ENCODE measurements around the gene PLCB3.

PLCB3 gene

DNA sequence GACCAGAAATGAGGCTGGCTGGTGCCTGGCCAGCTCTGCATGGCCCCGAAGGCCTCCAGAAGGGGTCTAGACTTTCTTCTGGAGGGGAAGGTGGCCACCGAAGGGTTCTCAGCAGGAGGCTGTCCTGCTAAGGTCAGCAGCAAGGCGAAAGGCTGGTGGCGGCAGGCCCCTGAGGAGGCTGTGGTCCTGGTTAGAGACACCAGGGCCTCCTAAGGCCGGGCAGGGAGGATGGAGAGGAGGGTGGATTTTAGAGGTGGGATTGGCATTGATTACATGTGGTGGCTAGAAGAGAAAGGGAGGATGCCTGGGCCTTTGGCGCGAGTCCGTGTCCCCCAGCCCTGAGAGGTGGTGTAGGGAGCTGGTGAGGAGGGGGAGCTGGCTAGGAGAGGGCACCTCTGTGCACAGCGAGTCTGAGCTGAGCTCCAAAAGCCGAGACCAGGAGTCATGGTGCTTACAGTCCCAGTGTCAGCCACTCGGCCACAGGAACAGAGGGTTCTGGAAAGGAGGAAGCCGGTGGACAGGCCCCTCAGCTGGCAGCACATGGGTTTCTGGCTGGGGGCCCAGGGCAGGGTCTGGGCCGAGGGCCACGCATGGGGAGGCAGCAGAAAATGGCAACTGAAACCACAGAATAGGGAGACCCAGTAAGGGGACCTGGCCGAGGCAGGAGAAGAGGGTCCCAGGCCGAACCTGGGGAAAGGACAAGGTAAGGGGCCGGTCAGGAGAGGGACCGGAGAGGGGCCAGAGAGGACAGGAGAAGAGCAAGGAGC is 42.4 kb upstream of the PLCB3 start:
- H3K27me3 ChIP-seq (replicated peaks; ENCODE audit: control insufficient read depth, insufficient read depth, low read length, poor library complexity, severe bottlenecking): no peaks in the 10 kb centered on the region
- H3K27ac ChIP-seq (ENCODE audit: insufficient read depth, low read length, poor library complexity, severe bottlenecking): peak overlapping the region; percentile 81
- peaks cover 43% of the 10 kb centered on the region for H3K4me1 ChIP-seq (ENCODE audit: control insufficient read depth, insufficient read depth, low read length, poor library complexity, severe bottlenecking)
- H3K36me3 ChIP-seq (ENCODE audit: control insufficient read depth, insufficient read depth, low read length): peaks cover 35% of the 10 kb centered on the region
- DNase-seq: no peak
- H3K4me3 ChIP-seq (ENCODE audit: insufficient read depth, low read depth, low read length, poor library complexity, severe bottlenecking): no peak overlapping the region
- no peaks in the 10 kb centered on the region for H3K9me3 ChIP-seq (ENCODE audit: control insufficient read depth, low read length)

DNA sequence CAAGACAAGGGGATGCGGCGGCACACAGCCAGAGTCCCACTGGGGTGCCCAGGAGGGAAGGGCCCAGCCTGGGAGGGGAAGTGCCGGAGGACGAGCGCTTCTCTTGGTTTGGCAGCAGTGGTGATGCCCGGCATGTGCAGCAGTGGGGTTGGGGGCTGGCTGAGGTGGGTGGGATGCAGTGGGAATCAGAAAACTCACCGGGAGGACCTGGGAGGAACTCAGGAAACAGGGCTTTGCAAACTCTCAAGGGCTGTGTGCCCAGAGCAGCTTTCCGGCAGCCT is 41.8 kb upstream of the PLCB3 start:
- H3K27me3 ChIP-seq (replicated peaks; ENCODE audit: control insufficient read depth, insufficient read depth, low read length, poor library complexity, severe bottlenecking): no peaks in the 10 kb centered on the region
- no peak overlapping the region for H3K27ac ChIP-seq (ENCODE audit: insufficient read depth, low read length, poor library complexity, severe bottlenecking)
- H3K4me1 ChIP-seq (ENCODE audit: control insufficient read depth, insufficient read depth, low read length, poor library complexity, severe bottlenecking): peaks cover 38% of the 10 kb centered on the region
- H3K4me3 ChIP-seq (ENCODE audit: insufficient read depth, low read depth, low read length, poor library complexity, severe bottlenecking): no peak overlapping the region
- no peaks in the 10 kb centered on the region for H3K9me3 ChIP-seq (ENCODE audit: control insufficient read depth, low read length)
- H3K36me3 ChIP-seq (ENCODE audit: control insufficient read depth, insufficient read depth, low read length): peaks cover 32% of the 10 kb centered on the region
- no peak for DNase-seq

DNA sequence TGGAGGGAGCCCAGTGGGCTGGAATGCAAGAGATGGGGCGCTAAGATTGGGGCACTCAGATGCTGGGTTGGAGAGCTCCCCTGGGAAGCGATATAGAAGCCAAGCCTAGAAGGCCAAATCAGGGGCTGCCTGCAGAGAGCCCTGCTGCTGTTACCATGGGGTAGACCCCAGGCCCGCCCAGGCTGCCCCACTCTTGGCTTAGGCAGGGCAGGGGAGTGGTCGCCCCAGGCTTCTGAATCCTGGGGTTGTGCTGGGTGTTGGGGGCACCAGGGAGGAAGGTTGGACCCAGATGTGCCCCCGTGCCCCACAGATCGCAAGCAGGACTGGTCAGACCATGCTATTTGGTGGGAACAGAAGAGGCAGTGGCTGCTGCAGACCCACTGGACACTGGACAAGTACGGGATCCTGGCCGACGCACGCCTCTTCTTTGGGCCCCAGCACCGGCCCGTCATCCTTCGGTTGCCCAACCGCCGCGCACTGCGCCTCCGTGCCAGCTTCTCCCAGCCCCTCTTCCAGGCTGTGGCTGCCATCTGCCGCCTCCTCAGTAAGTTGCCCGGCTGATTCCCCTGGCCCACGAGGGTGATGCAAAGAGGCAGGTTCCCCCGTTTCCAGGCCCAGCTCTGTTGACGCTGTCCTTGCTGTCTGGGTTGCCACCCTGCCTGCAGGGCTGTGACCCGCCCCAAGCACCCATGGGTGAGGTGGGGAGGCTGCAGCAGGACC is 40.9 kb upstream of the PLCB3 start:
- Histone ChIP-seq H3K9me3 (ENCODE audit: control insufficient read depth, low read length) (no peaks in the 10 kb centered on the region), H3K27me3 (replicated peaks; ENCODE audit: control insufficient read depth, insufficient read depth, low read length, poor library complexity, severe bottlenecking) (no peaks in the 10 kb centered on the region), H3K36me3 (ENCODE audit: control insufficient read depth, insufficient read depth, low read length) (peaks cover 32% of the 10 kb centered on the region), H3K27ac (ENCODE audit: insufficient read depth, low read length, poor library complexity, severe bottlenecking) (no peak overlapping the region), H3K4me1 (ENCODE audit: control insufficient read depth, insufficient read depth, low read length, poor library complexity, severe bottlenecking) (peaks cover 33% of the 10 kb centered on the region), H3K4me3 (ENCODE audit: insufficient read depth, low read depth, low read length, poor library complexity, severe bottlenecking) (no peak overlapping the region)
- no peak for DNase-seq

DNA sequence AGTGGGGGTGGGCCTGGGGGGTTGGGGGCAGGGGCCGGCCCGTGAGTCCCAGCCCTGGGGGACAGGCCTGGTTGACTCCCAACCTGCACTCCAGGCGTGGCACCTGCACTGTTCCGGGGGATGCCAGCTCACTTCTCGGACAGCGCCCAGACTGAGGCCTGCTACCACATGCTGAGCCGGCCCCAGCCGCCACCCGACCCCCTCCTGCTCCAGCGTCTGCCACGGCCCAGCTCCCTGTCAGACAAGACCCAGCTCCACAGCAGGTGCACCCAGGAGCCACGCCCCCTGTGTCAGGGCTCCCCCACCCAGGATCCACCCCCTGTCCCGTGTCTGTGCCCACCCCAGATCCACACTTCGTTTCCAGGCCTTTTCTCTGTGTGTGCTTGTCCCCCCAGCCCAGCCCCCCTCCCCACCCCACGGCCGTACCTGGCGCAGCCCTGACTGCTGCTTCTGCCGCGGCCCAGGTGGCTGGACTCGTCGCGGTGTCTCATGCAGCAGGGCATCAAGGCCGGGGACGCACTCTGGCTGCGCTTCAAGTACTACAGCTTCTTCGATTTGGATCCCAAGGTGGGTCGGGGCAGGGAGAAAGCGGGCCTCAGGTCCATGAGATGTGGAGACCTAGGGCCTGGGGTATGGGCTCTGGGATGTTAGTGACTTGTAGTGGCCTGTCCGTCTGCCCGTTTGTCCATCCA is 40.0 kb upstream of the PLCB3 start:
- no peak for DNase-seq
- Histone ChIP-seq H3K27me3 (replicated peaks; ENCODE audit: control insufficient read depth, insufficient read depth, low read length, poor library complexity, severe bottlenecking) (no peaks in the 10 kb centered on the region), H3K4me3 (ENCODE audit: insufficient read depth, low read depth, low read length, poor library complexity, severe bottlenecking) (no peak overlapping the region), H3K36me3 (ENCODE audit: control insufficient read depth, insufficient read depth, low read length) (peaks cover 37% of the 10 kb centered on the region), H3K9me3 (ENCODE audit: control insufficient read depth, low read length) (no peaks in the 10 kb centered on the region), H3K4me1 (ENCODE audit: control insufficient read depth, insufficient read depth, low read length, poor library complexity, severe bottlenecking) (peaks cover 25% of the 10 kb centered on the region), H3K27ac (ENCODE audit: insufficient read depth, low read length, poor library complexity, severe bottlenecking) (no peak overlapping the region)

DNA sequence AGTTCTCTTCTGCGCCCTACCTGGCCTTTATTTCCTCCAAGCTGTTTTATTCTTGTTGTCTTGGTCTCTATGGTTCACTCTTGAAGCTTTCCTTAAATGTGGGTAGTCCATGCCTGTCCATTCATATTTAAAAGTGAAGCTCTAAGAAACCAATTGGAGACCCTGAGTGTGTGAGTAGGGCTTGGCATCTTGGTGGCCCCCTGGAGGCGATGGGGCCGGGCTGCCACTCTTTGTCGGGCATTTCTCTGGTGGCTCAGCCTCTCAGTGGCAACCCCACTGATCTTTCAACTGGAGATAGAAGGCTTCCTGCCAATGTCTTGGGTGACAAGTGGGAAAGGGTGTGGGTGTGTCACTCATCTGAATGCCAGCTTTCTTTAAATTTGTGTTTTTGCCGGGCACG is 34.5 kb upstream of the PLCB3 start:
- peaks cover 47% of the 10 kb centered on the region for H3K36me3 ChIP-seq (ENCODE audit: control insufficient read depth, insufficient read depth, low read length)
- no peak overlapping the region for H3K27ac ChIP-seq (ENCODE audit: insufficient read depth, low read length, poor library complexity, severe bottlenecking)
- H3K4me3 ChIP-seq (ENCODE audit: insufficient read depth, low read depth, low read length, poor library complexity, severe bottlenecking): no peak overlapping the region
- H3K27me3 ChIP-seq (replicated peaks; ENCODE audit: control insufficient read depth, insufficient read depth, low read length, poor library complexity, severe bottlenecking): no peaks in the 10 kb centered on the region
- no peaks in the 10 kb centered on the region for H3K4me1 ChIP-seq (ENCODE audit: control insufficient read depth, insufficient read depth, low read length, poor library complexity, severe bottlenecking)
- DNase-seq: no peak
- H3K9me3 ChIP-seq (ENCODE audit: control insufficient read depth, low read length): no peaks in the 10 kb centered on the region

DNA sequence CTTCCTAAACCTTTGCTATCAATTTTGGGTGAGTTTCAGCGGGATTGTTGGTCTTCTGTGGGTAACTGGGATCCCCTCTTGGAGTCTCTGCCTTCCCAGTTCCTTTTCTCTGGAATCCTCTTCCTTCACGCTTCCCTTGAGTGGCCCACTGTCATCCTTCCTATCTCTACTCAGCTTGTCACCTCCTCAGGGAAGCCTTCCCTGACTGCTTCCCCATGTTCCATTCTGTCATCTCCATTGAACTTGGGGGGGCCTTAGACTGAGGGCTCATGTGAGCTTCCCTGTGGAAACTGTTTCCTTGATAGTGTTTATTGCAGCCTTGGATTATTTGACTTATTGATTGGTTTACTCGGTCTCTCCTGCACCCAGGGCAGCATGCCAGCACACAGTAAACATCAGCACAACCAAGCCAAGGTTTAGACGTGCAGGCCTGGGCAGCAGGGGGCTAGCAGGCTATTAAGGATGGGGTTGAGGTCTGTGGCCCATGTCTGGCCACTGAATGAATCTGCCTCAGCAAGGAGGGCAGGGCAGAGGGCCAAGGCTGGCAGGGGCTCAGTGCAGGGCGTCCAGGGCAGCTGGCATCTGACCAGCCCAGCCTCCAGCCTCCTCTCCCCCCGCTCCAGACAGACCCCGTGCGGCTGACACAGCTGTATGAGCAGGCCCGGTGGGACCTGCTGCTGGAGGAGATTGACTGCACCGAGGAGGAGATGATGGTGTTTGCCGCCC is 32.5 kb upstream of the PLCB3 start:
- H3K27ac ChIP-seq (ENCODE audit: insufficient read depth, low read length, poor library complexity, severe bottlenecking): peak overlapping the region; percentile 21
- no peak overlapping the region for H3K4me3 ChIP-seq (ENCODE audit: insufficient read depth, low read depth, low read length, poor library complexity, severe bottlenecking)
- no peaks in the 10 kb centered on the region for H3K4me1 ChIP-seq (ENCODE audit: control insufficient read depth, insufficient read depth, low read length, poor library complexity, severe bottlenecking)
- DNase-seq: no peak
- peaks cover 50% of the 10 kb centered on the region for H3K36me3 ChIP-seq (ENCODE audit: control insufficient read depth, insufficient read depth, low read length)
- H3K27me3 ChIP-seq (replicated peaks; ENCODE audit: control insufficient read depth, insufficient read depth, low read length, poor library complexity, severe bottlenecking): no peaks in the 10 kb centered on the region
- H3K9me3 ChIP-seq (ENCODE audit: control insufficient read depth, low read length): no peaks in the 10 kb centered on the region

DNA sequence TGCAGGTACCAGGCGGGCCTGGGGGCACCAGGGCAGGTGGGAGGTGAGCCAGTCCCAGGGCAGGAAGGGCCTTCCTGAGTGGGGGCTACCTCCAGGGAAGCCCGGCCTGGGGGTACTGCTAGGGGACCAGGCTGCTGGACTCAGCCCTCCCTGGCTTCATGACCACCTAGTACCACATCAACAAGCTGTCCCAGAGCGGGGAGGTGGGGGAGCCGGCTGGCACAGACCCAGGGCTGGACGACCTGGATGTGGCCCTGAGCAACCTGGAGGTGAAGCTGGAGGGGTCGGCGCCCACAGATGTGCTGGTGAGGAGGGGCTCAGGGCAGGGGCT is 32.0 kb upstream of the PLCB3 start:
- H3K4me3 ChIP-seq (ENCODE audit: insufficient read depth, low read depth, low read length, poor library complexity, severe bottlenecking): no peak overlapping the region
- no peaks in the 10 kb centered on the region for H3K4me1 ChIP-seq (ENCODE audit: control insufficient read depth, insufficient read depth, low read length, poor library complexity, severe bottlenecking)
- H3K9me3 ChIP-seq (ENCODE audit: control insufficient read depth, low read length): no peaks in the 10 kb centered on the region
- no peak for DNase-seq
- no peak overlapping the region for H3K27ac ChIP-seq (ENCODE audit: insufficient read depth, low read length, poor library complexity, severe bottlenecking)
- H3K36me3 ChIP-seq (ENCODE audit: control insufficient read depth, insufficient read depth, low read length): peaks cover 50% of the 10 kb centered on the region
- H3K27me3 ChIP-seq (replicated peaks; ENCODE audit: control insufficient read depth, insufficient read depth, low read length, poor library complexity, severe bottlenecking): no peaks in the 10 kb centered on the region

DNA sequence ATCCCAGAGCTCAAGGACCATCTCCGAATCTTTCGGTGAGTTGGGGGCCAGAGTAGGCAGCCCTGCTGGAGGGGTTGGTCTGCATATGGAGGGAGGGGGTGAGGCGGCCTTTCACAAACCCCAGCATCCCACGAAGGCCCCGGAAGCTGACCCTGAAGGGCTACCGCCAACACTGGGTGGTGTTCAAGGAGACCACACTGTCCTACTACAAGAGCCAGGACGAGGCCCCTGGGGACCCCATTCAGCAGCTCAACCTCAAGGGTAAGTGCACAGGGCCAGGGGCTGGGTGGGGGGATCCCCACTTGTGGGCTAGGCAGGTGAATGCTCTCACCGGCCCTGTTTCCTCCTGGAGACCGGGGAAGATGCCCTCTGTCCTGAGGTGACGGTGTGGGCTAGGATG is 31.6 kb upstream of the PLCB3 start:
- Histone ChIP-seq H3K4me3 (ENCODE audit: insufficient read depth, low read depth, low read length, poor library complexity, severe bottlenecking) (no peak overlapping the region), H3K4me1 (ENCODE audit: control insufficient read depth, insufficient read depth, low read length, poor library complexity, severe bottlenecking) (no peaks in the 10 kb centered on the region), H3K9me3 (ENCODE audit: control insufficient read depth, low read length) (no peaks in the 10 kb centered on the region), H3K36me3 (ENCODE audit: control insufficient read depth, insufficient read depth, low read length) (peaks cover 50% of the 10 kb centered on the region), H3K27ac (ENCODE audit: insufficient read depth, low read length, poor library complexity, severe bottlenecking) (no peak overlapping the region), H3K27me3 (replicated peaks; ENCODE audit: control insufficient read depth, insufficient read depth, low read length, poor library complexity, severe bottlenecking) (no peaks in the 10 kb centered on the region)
- no peak for DNase-seq

DNA sequence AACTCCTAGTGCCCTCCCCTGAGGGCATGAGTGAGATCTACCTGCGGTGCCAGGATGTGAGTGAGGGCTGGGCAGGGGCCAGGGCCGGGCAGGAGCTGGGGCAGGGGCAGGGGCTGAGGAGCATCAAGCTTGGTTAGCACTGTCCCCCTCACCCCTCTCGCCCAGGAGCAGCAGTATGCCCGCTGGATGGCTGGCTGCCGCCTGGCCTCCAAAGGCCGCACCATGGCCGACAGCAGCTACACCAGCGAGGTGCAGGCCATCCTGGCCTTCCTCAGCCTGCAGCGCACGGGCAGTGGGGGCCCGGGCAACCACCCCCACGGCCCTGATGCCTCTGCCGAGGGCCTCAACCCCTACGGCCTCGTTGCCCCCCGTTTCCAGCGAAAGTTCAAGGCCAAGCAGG is 31.1 kb upstream of the PLCB3 start:
- Histone ChIP-seq H3K27ac (ENCODE audit: insufficient read depth, low read length, poor library complexity, severe bottlenecking) (no peak overlapping the region), H3K27me3 (replicated peaks; ENCODE audit: control insufficient read depth, insufficient read depth, low read length, poor library complexity, severe bottlenecking) (no peaks in the 10 kb centered on the region), H3K9me3 (ENCODE audit: control insufficient read depth, low read length) (no peaks in the 10 kb centered on the region), H3K36me3 (ENCODE audit: control insufficient read depth, insufficient read depth, low read length) (peaks cover 50% of the 10 kb centered on the region), H3K4me1 (ENCODE audit: control insufficient read depth, insufficient read depth, low read length, poor library complexity, severe bottlenecking) (peaks cover 4% of the 10 kb centered on the region), H3K4me3 (ENCODE audit: insufficient read depth, low read depth, low read length, poor library complexity, severe bottlenecking) (no peak overlapping the region)
- DNase-seq: no peak

DNA sequence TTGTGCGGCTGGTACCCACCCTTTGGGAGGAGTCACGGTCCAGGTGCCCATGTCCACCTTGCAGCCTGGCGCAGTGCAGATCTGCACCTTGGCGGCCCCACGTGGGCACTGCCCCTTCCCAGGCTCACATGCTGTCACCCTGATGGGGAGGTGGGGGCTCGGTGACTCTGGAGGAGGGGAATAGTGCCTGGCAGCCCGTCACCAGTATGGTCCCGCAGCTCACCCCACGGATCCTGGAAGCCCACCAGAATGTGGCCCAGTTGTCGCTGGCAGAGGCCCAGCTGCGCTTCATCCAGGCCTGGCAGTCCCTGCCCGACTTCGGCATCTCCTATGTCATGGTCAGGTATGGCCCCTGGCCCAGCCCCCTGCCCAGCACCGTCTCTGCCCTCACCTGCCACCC is 30.5 kb upstream of the PLCB3 start:
- Histone ChIP-seq H3K4me3 (ENCODE audit: insufficient read depth, low read depth, low read length, poor library complexity, severe bottlenecking) (no peak overlapping the region), H3K4me1 (ENCODE audit: control insufficient read depth, insufficient read depth, low read length, poor library complexity, severe bottlenecking) (peaks cover 9% of the 10 kb centered on the region), H3K27ac (ENCODE audit: insufficient read depth, low read length, poor library complexity, severe bottlenecking) (no peak overlapping the region), H3K36me3 (ENCODE audit: control insufficient read depth, insufficient read depth, low read length) (peaks cover 47% of the 10 kb centered on the region), H3K27me3 (replicated peaks; ENCODE audit: control insufficient read depth, insufficient read depth, low read length, poor library complexity, severe bottlenecking) (no peaks in the 10 kb centered on the region), H3K9me3 (ENCODE audit: control insufficient read depth, low read length) (no peaks in the 10 kb centered on the region)
- DNase-seq: no peak

Measured in effector memory CD4-positive, alpha-beta T cell (primary cell).